ENCODE results near the gene ZNF462. TPM values are rescaled to one million over a fixed set of nuclear protein-coding genes. Genes with fewer than 3 reads are reported as not detected.
"Not testable (repeated sequence)": the region's sequence is repeated elsewhere in the genome, so short reads cannot be mapped to it uniquely, and the experiment has no call there.

Gene ZNF462
- total RNA-seq, 2 donors from 2014 or later: 6.0 to 11.0 TPM

- DNase-seq: no peak
- no peaks in the 10 kb centered on the region for H3K27me3 Mint-ChIP-seq
- no peak overlapping the region for H3K4me3 Mint-ChIP-seq
- no peak for ATAC-seq
- no peaks in the 10 kb centered on the region for H3K9me3 ChIP-seq (ENCODE audit: control insufficient read depth, low read length, poor library complexity, severe bottlenecking)
- H3K36me3 Mint-ChIP-seq (ENCODE audit: low read depth): no peaks in the 10 kb centered on the region
- H3K27ac Mint-ChIP-seq: no peak overlapping the region
- H3K4me1 Mint-ChIP-seq: no peaks in the 10 kb centered on the region
Observed at GRCh38 chr9:106974341-106974740, 111.4 kb downstream of the ZNF462 start.

- ATAC-seq (no peak), DNase-seq (no peak)
- Mint-ChIP-seq H3K27me3 (no peaks in the 10 kb centered on the region), H3K36me3 (ENCODE audit: low read depth) (no peaks in the 10 kb centered on the region), H3K4me3 (no peak overlapping the region), H3K27ac (no peak overlapping the region), H3K4me1 (no peaks in the 10 kb centered on the region)
- H3K9me3 ChIP-seq (ENCODE audit: control insufficient read depth, low read length, poor library complexity, severe bottlenecking): no peaks in the 10 kb centered on the region
Observed at GRCh38 chr9:106976772-106977171, 113.8 kb downstream of the ZNF462 start.

- no peaks in the 10 kb centered on the region for H3K27me3 Mint-ChIP-seq
- no peak for DNase-seq
- no peak for ATAC-seq
Observed at GRCh38 chr9:106980551-106981101, 117.7 kb downstream of the ZNF462 start.

GRCh38 chr9:106981396-106982287 lies 118.7 kb downstream of the ZNF462 start:
- ATAC-seq: no peak
- no peaks in the 10 kb centered on the region for H3K9me3 ChIP-seq (ENCODE audit: control insufficient read depth, low read length, poor library complexity, severe bottlenecking)
- H3K4me3 Mint-ChIP-seq: no peak overlapping the region
- H3K36me3 Mint-ChIP-seq (ENCODE audit: low read depth): no peaks in the 10 kb centered on the region
- no peak overlapping the region for H3K27ac Mint-ChIP-seq
- no peaks in the 10 kb centered on the region for H3K27me3 Mint-ChIP-seq
- no peaks in the 10 kb centered on the region for H3K4me1 Mint-ChIP-seq
- no peak for DNase-seq

More at GRCh38 chr9:106980551-106981101, 117.7 kb downstream of the ZNF462 start:
- H3K4me1 Mint-ChIP-seq: no peaks in the 10 kb centered on the region
- no peak overlapping the region for H3K4me3 Mint-ChIP-seq
- no peaks in the 10 kb centered on the region for H3K9me3 ChIP-seq (ENCODE audit: control insufficient read depth, low read length, poor library complexity, severe bottlenecking)
- H3K36me3 Mint-ChIP-seq (ENCODE audit: low read depth): no peaks in the 10 kb centered on the region
- no peak overlapping the region for H3K27ac Mint-ChIP-seq

GRCh38 chr9:106982636-106983035 lies 119.7 kb downstream of the ZNF462 start:
- no peaks in the 10 kb centered on the region for H3K36me3 Mint-ChIP-seq (ENCODE audit: low read depth)
- H3K4me3 Mint-ChIP-seq: no peak overlapping the region
- no peaks in the 10 kb centered on the region for H3K4me1 Mint-ChIP-seq

GRCh38 chr9:106983346-106983745 lies 120.4 kb downstream of the ZNF462 start:
- H3K9me3 ChIP-seq (ENCODE audit: control insufficient read depth, low read length, poor library complexity, severe bottlenecking): no peaks in the 10 kb centered on the region
- Mint-ChIP-seq H3K4me1 (no peaks in the 10 kb centered on the region), H3K4me3 (no peak overlapping the region), H3K27me3 (no peaks in the 10 kb centered on the region), H3K36me3 (ENCODE audit: low read depth) (no peaks in the 10 kb centered on the region), H3K27ac (no peak overlapping the region)
- ATAC-seq: no peak
- no peak for DNase-seq

More at GRCh38 chr9:106982636-106983035, 119.7 kb downstream of the ZNF462 start:
- no peaks in the 10 kb centered on the region for H3K27me3 Mint-ChIP-seq
- H3K27ac Mint-ChIP-seq: no peak overlapping the region
- no peak for ATAC-seq
- no peak for DNase-seq
- H3K9me3 ChIP-seq (ENCODE audit: control insufficient read depth, low read length, poor library complexity, severe bottlenecking): no peaks in the 10 kb centered on the region

GRCh38 chr9:106989904-106990303 lies 126.9 kb downstream of the ZNF462 start:
- H3K27ac Mint-ChIP-seq; H3K9me3 ChIP-seq (ENCODE audit: control insufficient read depth, low read length, poor library complexity, severe bottlenecking); ATAC-seq; H3K4me3 Mint-ChIP-seq; DNase-seq; H3K27me3 Mint-ChIP-seq; H3K36me3 Mint-ChIP-seq (ENCODE audit: low read depth); H3K4me1 Mint-ChIP-seq: not testable (repeated sequence)

GRCh38 chr9:106992186-106992585 lies 129.2 kb downstream of the ZNF462 start:
- H3K4me1 Mint-ChIP-seq: no peaks in the 10 kb centered on the region
- no peaks in the 10 kb centered on the region for H3K36me3 Mint-ChIP-seq (ENCODE audit: low read depth)
- H3K4me3 Mint-ChIP-seq: no peak overlapping the region
- ATAC-seq (no peak), DNase-seq (no peak)
- no peak overlapping the region for H3K27ac Mint-ChIP-seq
- H3K9me3 ChIP-seq (ENCODE audit: control insufficient read depth, low read length, poor library complexity, severe bottlenecking): no peaks in the 10 kb centered on the region
- H3K27me3 Mint-ChIP-seq: no peaks in the 10 kb centered on the region

- ATAC-seq: no peak
- H3K27ac Mint-ChIP-seq: no peak overlapping the region
- no peaks in the 10 kb centered on the region for H3K4me1 Mint-ChIP-seq
- H3K9me3 ChIP-seq (ENCODE audit: control insufficient read depth, low read length, poor library complexity, severe bottlenecking): no peaks in the 10 kb centered on the region
- H3K4me3 Mint-ChIP-seq: no peak overlapping the region
- no peaks in the 10 kb centered on the region for H3K36me3 Mint-ChIP-seq (ENCODE audit: low read depth)
- no peaks in the 10 kb centered on the region for H3K27me3 Mint-ChIP-seq
- DNase-seq: no peak
Observed at GRCh38 chr9:106993603-106994002, 130.6 kb downstream of the ZNF462 start.

- no peak for ATAC-seq
- Mint-ChIP-seq H3K27ac (no peak overlapping the region), H3K4me3 (no peak overlapping the region), H3K36me3 (ENCODE audit: low read depth) (no peaks in the 10 kb centered on the region), H3K27me3 (no peaks in the 10 kb centered on the region), H3K4me1 (no peaks in the 10 kb centered on the region)
- H3K9me3 ChIP-seq (ENCODE audit: control insufficient read depth, low read length, poor library complexity, severe bottlenecking): no peaks in the 10 kb centered on the region
- DNase-seq: no peak
Observed at GRCh38 chr9:106994463-106994862, 131.5 kb downstream of the ZNF462 start.

- Mint-ChIP-seq H3K27me3 (no peaks in the 10 kb centered on the region), H3K4me1 (no peaks in the 10 kb centered on the region), H3K4me3 (no peak overlapping the region), H3K27ac (no peak overlapping the region), H3K36me3 (ENCODE audit: low read depth) (no peaks in the 10 kb centered on the region)
- DNase-seq: no peak
- H3K9me3 ChIP-seq (ENCODE audit: control insufficient read depth, low read length, poor library complexity, severe bottlenecking): no peaks in the 10 kb centered on the region
- ATAC-seq: no peak
Observed at GRCh38 chr9:107000218-107000617, 137.3 kb downstream of the ZNF462 start.

GRCh38 chr9:107005201-107005600 lies 142.2 kb downstream of the ZNF462 start:
- no peaks in the 10 kb centered on the region for H3K9me3 ChIP-seq (ENCODE audit: control insufficient read depth, low read length, poor library complexity, severe bottlenecking)
- Mint-ChIP-seq H3K4me1 (no peaks in the 10 kb centered on the region), H3K4me3 (no peak overlapping the region), H3K36me3 (ENCODE audit: low read depth) (no peaks in the 10 kb centered on the region), H3K27ac (no peak overlapping the region), H3K27me3 (no peaks in the 10 kb centered on the region)
- ATAC-seq (no peak), DNase-seq (no peak)

- Mint-ChIP-seq H3K36me3 (ENCODE audit: low read depth) (no peaks in the 10 kb centered on the region), H3K4me1 (no peaks in the 10 kb centered on the region), H3K4me3 (no peak overlapping the region), H3K27me3 (no peaks in the 10 kb centered on the region), H3K27ac (no peak overlapping the region)
- DNase-seq: no peak
- H3K9me3 ChIP-seq (ENCODE audit: control insufficient read depth, low read length, poor library complexity, severe bottlenecking): no peaks in the 10 kb centered on the region
- no peak for ATAC-seq
Observed at GRCh38 chr9:107007402-107007801, 144.4 kb downstream of the ZNF462 start.

GRCh38 chr9:107008011-107008410 lies 145.0 kb downstream of the ZNF462 start:
- Mint-ChIP-seq H3K4me1 (no peaks in the 10 kb centered on the region), H3K27ac (no peak overlapping the region), H3K27me3 (no peaks in the 10 kb centered on the region), H3K4me3 (no peak overlapping the region), H3K36me3 (ENCODE audit: low read depth) (no peaks in the 10 kb centered on the region)
- no peak for DNase-seq
- H3K9me3 ChIP-seq (ENCODE audit: control insufficient read depth, low read length, poor library complexity, severe bottlenecking): no peaks in the 10 kb centered on the region
- no peak for ATAC-seq

All from T-helper 17 cell (primary cell).